ENCODE data around the gene CEP63. TPM values are rescaled to one million over a fixed set of nuclear protein-coding genes. Genes with fewer than 3 reads are reported as not detected.

The CEP63 gene
- total and polyA plus RNA-seq, 2 of the 8 experiments (the other 6 are each of a cell fraction or from before 2014, with no cell fraction given) = 5.3 to 18.2 TPM

- TF ChIP-seq CHD7 (IDR thresholded peaks at IDR 0.05; ENCODE audit: insufficient replicate concordance, low read length) (no peak), ZNF274 (IDR thresholded peaks at IDR 0.05; ENCODE audit: borderline replicate concordance, extremely low read depth, low read length) (no peak)
- TF ChIP-seq, protein P1, sequence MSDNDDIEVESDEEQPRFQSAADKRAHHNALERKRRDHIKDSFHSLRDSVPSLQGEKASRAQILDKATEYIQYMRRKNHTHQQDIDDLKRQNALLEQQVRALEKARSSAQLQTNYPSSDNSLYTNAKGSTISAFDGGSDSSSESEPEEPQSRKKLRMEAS (IDR thresholded peaks at IDR 0.05) = no peak
Measured at GRCh38 chr3:134615743-134616142, 129.9 kb downstream of the CEP63 start (continued).

Measured in H1 (cell line).